Neural cell (in vitro differentiated cells): Measurements from ENCODE around the gene KLF16. TPM values are rescaled to one million over a fixed set of nuclear protein-coding genes. Genes with fewer than 3 reads are reported as not detected.

Source experiments
- H2AFZ ChIP-seq: fragments of 200-600, 300-800 bp; sonication (generic), shearing (Covaris generic); 2 replicates; pipeline ENCODE4 v1.6.0; 2014; ENCODE audit warnings: low read depth, mild to moderate bottlenecking, antibody characterized with exemption, low read length, moderate library complexity
- H3F3A ChIP-seq: fragments of 200-600 bp; shearing (Covaris generic); 2 replicates; pipeline ENCODE4 v1.6.1; 2016; ENCODE audit warnings: mild to moderate bottlenecking, moderate library complexity, mixed read lengths, antibody characterized with exemption, low read length; ENCODE audit not compliant: insufficient read depth, poor library complexity, severe bottlenecking
- H3K27ac ChIP-seq: fragments of 200-600, 300-800 bp; sonication (generic), shearing (Covaris generic); 2 replicates; pipeline ENCODE4 v1.5.1; 2014; ENCODE audit warnings: mild to moderate bottlenecking, low read length, moderate library complexity
- H3K27me3 ChIP-seq: fragments of 300-800, 200-600 bp; sonication (generic), shearing (Covaris generic); 2 replicates; pipeline ENCODE4 v1.6.0; 2014; ENCODE audit warnings: mild to moderate bottlenecking, low read depth, low read length, moderate library complexity; ENCODE audit not compliant: insufficient read depth
- H3K36me3 ChIP-seq: fragments of 300-800, 200-600 bp; sonication (generic), shearing (Covaris generic); 2 replicates; pipeline ENCODE4 v1.5.1; 2014; ENCODE audit warnings: mild to moderate bottlenecking, antibody characterized with exemption, low read length, moderate library complexity; ENCODE audit not compliant: insufficient read depth
- H3K4me2 ChIP-seq: fragments of 300-800, 200-600 bp; sonication (generic), shearing (Covaris generic); 2 replicates; pipeline ENCODE4 v1.6.0; 2014; ENCODE audit warnings: mild to moderate bottlenecking, low read length
- H3K4me3 ChIP-seq: fragments of 300-800, 200-600 bp; sonication (generic), shearing (Covaris generic); 2 replicates; pipeline ENCODE4 v1.5.1; 2014; ENCODE audit warnings: mild to moderate bottlenecking, low read length, moderate library complexity
- H3K79me2 ChIP-seq: fragments of 200-600 bp; shearing (Covaris generic); replicated peaks from 2 replicates; pipeline ENCODE4 v1.6.0; 2014; ENCODE audit warnings: mild to moderate bottlenecking, low read length, moderate library complexity; ENCODE audit not compliant: insufficient read depth
- H3K9ac ChIP-seq: fragments of 300-800, 200-600 bp; sonication (generic), shearing (Covaris generic); 2 replicates; pipeline ENCODE4 v1.6.1; 2016; ENCODE audit warnings: mild to moderate bottlenecking, low read length, mixed read lengths
- H3K9me2 ChIP-seq: fragments of 200-600 bp; shearing (Covaris generic); 2 replicates; pipeline ENCODE4 v1.6.1; 2016; ENCODE audit warnings: mild to moderate bottlenecking, low read length, mixed read lengths; ENCODE audit not compliant: insufficient read depth
- H3K9me3 ChIP-seq: fragments of 200-600, 300-800 bp; sonication (generic), shearing (Covaris generic); 2 replicates; pipeline ENCODE4 v1.6.1; 2016; ENCODE audit warnings: mild to moderate bottlenecking, mixed run types, low read length, moderate library complexity, mixed read lengths
- H4K20me1 ChIP-seq: fragments of 200-600 bp; shearing (Covaris generic); 2 replicates; pipeline ENCODE4 v1.6.1; 2016; ENCODE audit warnings: mild to moderate bottlenecking, mixed run types; ENCODE audit not compliant: insufficient read depth
- EP300 ChIP-seq: fragments of 450-650 bp; conservative IDR thresholded peaks from 2 replicates; pipeline ENCODE4 v1.6.1; 2014; ENCODE audit warnings: antibody characterized with exemption, mild to moderate bottlenecking, moderate library complexity; ENCODE audit not compliant: poor library complexity, severe bottlenecking
- EZH2 ChIP-seq: fragments of 200-600, 300-800 bp; shearing (Covaris generic), sonication (generic); IDR thresholded peaks from 2 replicates; pipeline ENCODE4 v1.6.1; 2014; ENCODE audit warnings: antibody characterized with exemption, low read length, borderline replicate concordance, mild to moderate bottlenecking; ENCODE audit not compliant: insufficient read depth, poor library complexity, severe bottlenecking
- MXI1 ChIP-seq: fragments of 450-650 bp; conservative IDR thresholded peaks from 2 replicates; pipeline ENCODE4 v1.6.1; 2014; ENCODE audit warnings: antibody characterized with exemption, mild to moderate bottlenecking; ENCODE audit not compliant: poor library complexity, severe bottlenecking
- POLR2AphosphoS5 ChIP-seq: IDR thresholded peaks from 2 replicates; pipeline ENCODE4 v1.6.1; 2012
- RAD21 ChIP-seq: fragments of 450-650 bp; conservative IDR thresholded peaks from 2 replicates; pipeline ENCODE4 v1.6.1; 2014; ENCODE audit warnings: antibody characterized with exemption, mild to moderate bottlenecking, moderate library complexity
- SMC3 ChIP-seq: fragments of 450-650 bp; conservative IDR thresholded peaks from 2 replicates; pipeline ENCODE4 v1.6.1; 2014; ENCODE audit warnings: antibody characterized with exemption, mild to moderate bottlenecking, moderate library complexity; ENCODE audit not compliant: poor library complexity
- TAF1 ChIP-seq: IDR thresholded peaks from 2 replicates; pipeline ENCODE4 v1.6.1; 2012; ENCODE audit warnings: low read depth
- polyA plus RNA-seq: library from polyadenylated mRNA; depleted of rRNA; stranded (reverse); fragments of >200 nt; gene quantifications from 2 replicates; pipeline ENCODE4 v1.2.3, GENCODE V29; 2014
- TF ChIP-seq, protein P1 (sequence below): IDR thresholded peaks from 2 replicates; pipeline ENCODE4 v1.6.1; 2012; ENCODE audit warnings: borderline replicate concordance
- TF ChIP-seq, protein P2 (sequence below): fragments of 450-650 bp; IDR thresholded peaks from 2 replicates; pipeline ENCODE4 v1.5.1; 2014; ENCODE audit warnings: antibody characterized with exemption, mild to moderate bottlenecking, moderate library complexity; ENCODE audit not compliant: poor library complexity, severe bottlenecking

KLF16 gene
- polyA plus RNA-seq, 1 donor from 2014 or later, result 3.5 TPM

DNA sequence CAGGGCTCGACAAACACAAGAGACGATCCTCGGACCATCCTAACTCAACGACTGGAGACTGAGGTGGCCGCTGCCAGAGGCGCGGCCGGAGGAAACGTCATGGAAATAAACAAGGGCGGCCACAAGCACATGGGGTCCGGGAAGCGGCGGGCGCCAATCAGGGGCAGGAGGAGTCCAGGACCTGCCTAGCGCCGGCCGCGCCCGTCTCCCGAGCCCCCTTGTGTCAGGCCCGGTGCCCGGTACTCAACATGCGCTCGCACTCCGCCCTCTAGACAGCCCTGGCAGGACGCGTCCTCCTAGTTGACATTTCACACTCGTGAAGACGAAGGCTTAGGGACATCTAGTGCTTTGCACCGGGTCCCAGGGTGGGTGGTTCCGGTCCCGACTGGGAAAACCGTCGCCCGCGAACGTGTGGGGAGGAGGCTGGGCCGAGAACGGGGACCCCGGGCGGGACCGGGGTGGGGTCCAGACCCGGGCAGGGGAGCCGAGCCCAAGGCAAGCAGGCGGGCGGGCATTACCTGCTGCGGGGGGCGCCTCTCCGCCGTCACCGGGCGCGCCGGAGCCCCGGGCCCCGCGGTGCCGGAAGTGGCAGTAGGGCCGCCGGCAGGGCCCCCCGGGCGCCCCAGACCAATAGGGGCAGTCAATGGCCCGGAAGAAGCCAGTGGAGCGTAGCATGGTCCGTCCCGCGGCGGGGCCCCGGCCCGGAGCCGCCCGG lies 15.5 kb downstream of the KLF16 start:
- TF ChIP-seq MXI1, result peak; percentile 36
- no peak for TF ChIP-seq POLR2AphosphoS5
- TF ChIP-seq SMC3, result no peak
- H3K36me3 ChIP-seq, result no peaks in the 10 kb centered on the region
- H3K9me3 ChIP-seq, result no peaks in the 10 kb centered on the region
- no peaks in the 10 kb centered on the region for H3F3A ChIP-seq
- no peaks in the 10 kb centered on the region for H3K9me2 ChIP-seq
- peak overlapping the region; percentile 96 for H3K4me3 ChIP-seq
- H3K4me2 ChIP-seq, result peak overlapping the region; percentile 94
- H2AFZ ChIP-seq, result no peak overlapping the region
- peak overlapping the region; percentile 93 for H3K9ac ChIP-seq
- no peaks in the 10 kb centered on the region for H3K27me3 ChIP-seq
- peak overlapping the region; percentile 91 for H3K27ac ChIP-seq
- H4K20me1 ChIP-seq, result no peaks in the 10 kb centered on the region
- peaks cover 32% of the 10 kb centered on the region for H3K79me2 ChIP-seq

DNA sequence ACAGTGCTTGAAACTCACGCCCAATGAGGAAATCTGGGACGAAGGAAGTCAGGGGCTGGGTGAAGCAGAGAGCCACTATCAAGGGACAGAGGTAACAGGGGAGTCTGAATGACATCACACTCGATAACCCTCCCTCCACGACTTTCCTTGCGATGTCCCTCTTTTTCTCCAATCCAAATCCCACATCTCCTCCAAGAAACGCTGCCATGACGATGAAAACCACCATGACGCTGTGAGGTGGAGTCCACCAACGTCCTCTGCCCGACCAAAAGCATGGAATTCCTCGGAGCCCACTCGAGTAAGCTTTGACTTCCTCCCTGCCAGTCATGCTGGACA lies 16.1 kb downstream of the KLF16 start:
- no peaks in the 10 kb centered on the region for H3F3A ChIP-seq
- H3K9ac ChIP-seq, result peak overlapping the region; percentile 93
- H3K9me3 ChIP-seq, result no peaks in the 10 kb centered on the region
- no peaks in the 10 kb centered on the region for H3K27me3 ChIP-seq
- H3K27ac ChIP-seq, result peak overlapping the region; percentile 91
- H3K36me3 ChIP-seq, result no peaks in the 10 kb centered on the region
- H3K4me2 ChIP-seq, result peak overlapping the region; percentile 94
- TF ChIP-seq POLR2AphosphoS5, result no peak
- TF ChIP-seq, protein P1, sequence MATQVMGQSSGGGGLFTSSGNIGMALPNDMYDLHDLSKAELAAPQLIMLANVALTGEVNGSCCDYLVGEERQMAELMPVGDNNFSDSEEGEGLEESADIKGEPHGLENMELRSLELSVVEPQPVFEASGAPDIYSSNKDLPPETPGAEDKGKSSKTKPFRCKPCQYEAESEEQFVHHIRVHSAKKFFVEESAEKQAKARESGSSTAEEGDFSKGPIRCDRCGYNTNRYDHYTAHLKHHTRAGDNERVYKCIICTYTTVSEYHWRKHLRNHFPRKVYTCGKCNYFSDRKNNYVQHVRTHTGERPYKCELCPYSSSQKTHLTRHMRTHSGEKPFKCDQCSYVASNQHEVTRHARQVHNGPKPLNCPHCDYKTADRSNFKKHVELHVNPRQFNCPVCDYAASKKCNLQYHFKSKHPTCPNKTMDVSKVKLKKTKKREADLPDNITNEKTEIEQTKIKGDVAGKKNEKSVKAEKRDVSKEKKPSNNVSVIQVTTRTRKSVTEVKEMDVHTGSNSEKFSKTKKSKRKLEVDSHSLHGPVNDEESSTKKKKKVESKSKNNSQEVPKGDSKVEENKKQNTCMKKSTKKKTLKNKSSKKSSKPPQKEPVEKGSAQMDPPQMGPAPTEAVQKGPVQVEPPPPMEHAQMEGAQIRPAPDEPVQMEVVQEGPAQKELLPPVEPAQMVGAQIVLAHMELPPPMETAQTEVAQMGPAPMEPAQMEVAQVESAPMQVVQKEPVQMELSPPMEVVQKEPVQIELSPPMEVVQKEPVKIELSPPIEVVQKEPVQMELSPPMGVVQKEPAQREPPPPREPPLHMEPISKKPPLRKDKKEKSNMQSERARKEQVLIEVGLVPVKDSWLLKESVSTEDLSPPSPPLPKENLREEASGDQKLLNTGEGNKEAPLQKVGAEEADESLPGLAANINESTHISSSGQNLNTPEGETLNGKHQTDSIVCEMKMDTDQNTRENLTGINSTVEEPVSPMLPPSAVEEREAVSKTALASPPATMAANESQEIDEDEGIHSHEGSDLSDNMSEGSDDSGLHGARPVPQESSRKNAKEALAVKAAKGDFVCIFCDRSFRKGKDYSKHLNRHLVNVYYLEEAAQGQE, result no peak
- no peak for TF ChIP-seq EP300
- no peak for TF ChIP-seq EZH2
- TF ChIP-seq RAD21, result no peak
- no peak for TF ChIP-seq TAF1
- TF ChIP-seq, protein P2, sequence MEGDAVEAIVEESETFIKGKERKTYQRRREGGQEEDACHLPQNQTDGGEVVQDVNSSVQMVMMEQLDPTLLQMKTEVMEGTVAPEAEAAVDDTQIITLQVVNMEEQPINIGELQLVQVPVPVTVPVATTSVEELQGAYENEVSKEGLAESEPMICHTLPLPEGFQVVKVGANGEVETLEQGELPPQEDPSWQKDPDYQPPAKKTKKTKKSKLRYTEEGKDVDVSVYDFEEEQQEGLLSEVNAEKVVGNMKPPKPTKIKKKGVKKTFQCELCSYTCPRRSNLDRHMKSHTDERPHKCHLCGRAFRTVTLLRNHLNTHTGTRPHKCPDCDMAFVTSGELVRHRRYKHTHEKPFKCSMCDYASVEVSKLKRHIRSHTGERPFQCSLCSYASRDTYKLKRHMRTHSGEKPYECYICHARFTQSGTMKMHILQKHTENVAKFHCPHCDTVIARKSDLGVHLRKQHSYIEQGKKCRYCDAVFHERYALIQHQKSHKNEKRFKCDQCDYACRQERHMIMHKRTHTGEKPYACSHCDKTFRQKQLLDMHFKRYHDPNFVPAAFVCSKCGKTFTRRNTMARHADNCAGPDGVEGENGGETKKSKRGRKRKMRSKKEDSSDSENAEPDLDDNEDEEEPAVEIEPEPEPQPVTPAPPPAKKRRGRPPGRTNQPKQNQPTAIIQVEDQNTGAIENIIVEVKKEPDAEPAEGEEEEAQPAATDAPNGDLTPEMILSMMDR, result no peak
- TF ChIP-seq MXI1, result no peak
- TF ChIP-seq SMC3, result no peak
- no peak overlapping the region for H2AFZ ChIP-seq
- H3K79me2 ChIP-seq, result peaks cover 32% of the 10 kb centered on the region
- H4K20me1 ChIP-seq, result no peaks in the 10 kb centered on the region
- peak overlapping the region; percentile 96 for H3K4me3 ChIP-seq
- no peaks in the 10 kb centered on the region for H3K9me2 ChIP-seq
